Liver (tissue), 3 donors: ENCODE data around the gene MYO5C.
"Not testable (repeated sequence)": the region's sequence is repeated elsewhere in the genome, so short reads cannot be mapped to it uniquely, and the experiment has no call there.

Experiments used
- CTCF ChIP-seq: fragments of 150-350 bp; IDR thresholded peaks from 2 replicates; pipeline ENCODE4 v1.5.1; 2017; ENCODE audit warnings: improper control_type of control experiment, low read depth, low read length; ENCODE audit not compliant: missing input control
- EGR1 ChIP-seq, 2 donors: IDR thresholded peaks; 2 replicates each; pipeline ENCODE4 v1.6.1; 2016 to 2018; ENCODE audit warnings: antibody characterized with exemption in 2 of 2, low read depth in 2 of 2
- NR2F2 ChIP-seq: IDR thresholded peaks from 2 replicates; pipeline ENCODE4 v1.6.1; 2016; ENCODE audit warnings: antibody characterized with exemption
- RAD21 ChIP-seq, 2 donors: IDR thresholded peaks; 2 replicates each; pipeline ENCODE4 v1.6.1; 2016; ENCODE audit warnings: antibody characterized with exemption in 2 of 2, mild to moderate bottlenecking in 2 of 2
- TF ChIP-seq, protein P1 (sequence below): IDR thresholded peaks from 2 replicates; pipeline ENCODE4 v1.6.1; 2016; ENCODE audit warnings: antibody characterized with exemption
- donor health status: healthy.
- donor health status: healthy.

DNA sequence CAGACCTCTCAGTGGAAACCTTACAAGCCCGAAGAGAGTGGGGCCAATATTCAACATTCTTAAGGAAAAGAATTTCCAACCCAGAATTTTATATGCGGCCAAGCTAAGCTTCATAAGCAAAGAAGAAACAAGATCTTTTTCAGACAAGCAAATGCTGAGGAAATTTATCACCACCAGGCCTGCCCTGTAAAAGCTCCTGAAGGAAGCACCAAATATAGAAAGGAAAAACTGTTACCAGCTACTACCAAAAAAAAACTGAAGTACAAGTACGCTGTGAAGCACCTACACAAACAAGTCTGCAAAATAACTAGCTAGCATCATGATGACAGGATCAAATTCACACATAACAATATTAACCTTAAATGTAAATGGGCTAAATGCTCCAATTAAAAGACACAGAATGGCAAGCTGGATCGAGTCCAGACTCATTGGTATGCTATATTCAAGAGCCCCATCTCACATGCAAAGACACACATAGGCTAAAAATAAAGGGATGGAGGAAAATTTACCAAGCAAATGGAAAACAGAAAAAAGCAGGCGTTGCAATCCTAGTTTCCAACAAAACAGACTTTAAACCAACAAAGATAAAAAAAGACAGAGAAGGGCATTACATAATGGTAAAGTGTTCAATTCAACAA is 130.0 kb downstream of the MYO5C start:
- TF ChIP-seq CTCF; NR2F2; EGR1 (IDR thresholded peaks at IDR 0.05; ENCODE audit: low read depth in 2 of 2); RAD21 (IDR thresholded peaks at IDR 0.05): not testable (repeated sequence)
- TF ChIP-seq, protein P1, sequence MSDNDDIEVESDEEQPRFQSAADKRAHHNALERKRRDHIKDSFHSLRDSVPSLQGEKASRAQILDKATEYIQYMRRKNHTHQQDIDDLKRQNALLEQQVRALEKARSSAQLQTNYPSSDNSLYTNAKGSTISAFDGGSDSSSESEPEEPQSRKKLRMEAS: not testable (repeated sequence)
